WERI-Rb-1 (cell line): ENCODE results near the gene ANTXR2.

Experiments
- DNase-seq: peaks from one replicate; pipeline ENCODE4 v3.0.0-alpha.2; 2020
- H3K27ac ChIP-seq: fragments of 250-450 bp; sonication (Bioruptor Pico); 2 replicates; pipeline ENCODE4 v1.5.1; 2020; ENCODE audit warnings: mild to moderate bottlenecking, moderate library complexity
- H3K27me3 ChIP-seq: fragments of 250-450 bp; sonication (Bioruptor Pico); 2 replicates; pipeline ENCODE4 v1.5.1; 2021; ENCODE audit warnings: mild to moderate bottlenecking, low read depth, moderate library complexity; ENCODE audit not compliant: insufficient read depth, severe bottlenecking
- H3K36me3 ChIP-seq: fragments of 250-450 bp; sonication (Bioruptor Pico); 2 replicates; pipeline ENCODE4 v1.5.1; 2020; ENCODE audit warnings: mild to moderate bottlenecking, moderate library complexity
- H3K4me3 ChIP-seq: 2 replicates; pipeline ENCODE4 v1.5.1; 2011; ENCODE audit warnings: low read depth, mild to moderate bottlenecking, control low read depth, low read length
- H3K9me3 ChIP-seq: fragments of 250-450 bp; sonication (Bioruptor Pico); 2 replicates; pipeline ENCODE4 v1.5.1; 2021; ENCODE audit warnings: mild to moderate bottlenecking, moderate library complexity; ENCODE audit not compliant: severe bottlenecking
- TF ChIP-seq, protein P1 (sequence below): IDR thresholded peaks from 2 replicates; pipeline ENCODE4 v1.5.1; 2011; ENCODE audit warnings: low read depth, mild to moderate bottlenecking, control low read depth, inconsistent platforms, low read length

Gene ANTXR2

DNA sequence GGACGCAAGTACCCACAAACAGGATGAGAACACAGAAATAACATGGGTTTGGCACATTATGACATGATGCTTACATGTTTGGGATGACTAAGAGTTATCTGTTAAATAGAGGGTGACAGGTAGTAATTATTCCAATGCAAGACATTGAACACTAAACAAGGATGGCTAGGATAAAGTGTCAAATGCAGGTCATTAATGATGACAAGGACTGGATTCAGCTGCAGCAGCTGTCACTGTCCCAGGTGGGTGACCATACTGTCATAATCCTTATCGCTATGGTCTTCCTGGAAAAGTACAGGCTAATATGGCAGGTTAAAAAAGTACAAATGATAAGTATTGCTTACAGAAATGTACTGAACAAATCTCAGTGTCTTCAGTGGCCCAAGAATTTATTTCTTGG lies 123.9 kb downstream of the ANTXR2 start:
- TF ChIP-seq, protein P1, sequence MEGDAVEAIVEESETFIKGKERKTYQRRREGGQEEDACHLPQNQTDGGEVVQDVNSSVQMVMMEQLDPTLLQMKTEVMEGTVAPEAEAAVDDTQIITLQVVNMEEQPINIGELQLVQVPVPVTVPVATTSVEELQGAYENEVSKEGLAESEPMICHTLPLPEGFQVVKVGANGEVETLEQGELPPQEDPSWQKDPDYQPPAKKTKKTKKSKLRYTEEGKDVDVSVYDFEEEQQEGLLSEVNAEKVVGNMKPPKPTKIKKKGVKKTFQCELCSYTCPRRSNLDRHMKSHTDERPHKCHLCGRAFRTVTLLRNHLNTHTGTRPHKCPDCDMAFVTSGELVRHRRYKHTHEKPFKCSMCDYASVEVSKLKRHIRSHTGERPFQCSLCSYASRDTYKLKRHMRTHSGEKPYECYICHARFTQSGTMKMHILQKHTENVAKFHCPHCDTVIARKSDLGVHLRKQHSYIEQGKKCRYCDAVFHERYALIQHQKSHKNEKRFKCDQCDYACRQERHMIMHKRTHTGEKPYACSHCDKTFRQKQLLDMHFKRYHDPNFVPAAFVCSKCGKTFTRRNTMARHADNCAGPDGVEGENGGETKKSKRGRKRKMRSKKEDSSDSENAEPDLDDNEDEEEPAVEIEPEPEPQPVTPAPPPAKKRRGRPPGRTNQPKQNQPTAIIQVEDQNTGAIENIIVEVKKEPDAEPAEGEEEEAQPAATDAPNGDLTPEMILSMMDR, result no peak
- H3K36me3 ChIP-seq, result no peaks in the 10 kb centered on the region
- no peaks in the 10 kb centered on the region for H3K9me3 ChIP-seq
- peak overlapping the region; percentile 50 for H3K27ac ChIP-seq
- H3K27me3 ChIP-seq, result no peaks in the 10 kb centered on the region
- H3K4me3 ChIP-seq, result no peak overlapping the region
- DNase-seq, result peak; percentile 57

DNA sequence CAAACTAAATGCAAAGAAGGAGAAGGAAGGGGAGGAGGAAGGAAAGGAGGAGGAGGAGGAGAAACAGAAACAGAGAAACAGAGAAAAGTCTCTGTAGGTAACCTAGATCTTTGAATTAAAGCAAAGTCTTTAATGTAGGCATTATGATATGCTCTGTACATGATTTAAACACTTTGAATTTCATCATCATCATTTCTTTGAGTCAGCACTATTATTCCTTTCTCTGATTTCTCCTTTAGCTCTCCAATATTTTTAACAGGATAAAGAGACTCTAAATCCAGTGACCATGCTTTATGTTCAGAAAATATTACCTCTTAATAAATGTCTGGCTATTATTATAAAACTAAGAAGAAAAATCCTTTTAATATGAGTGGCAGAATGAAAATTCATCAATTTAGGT lies 124.3 kb downstream of the ANTXR2 start:
- no peak for DNase-seq
- Histone ChIP-seq H3K4me3 (no peak overlapping the region), H3K9me3 (no peaks in the 10 kb centered on the region), H3K27ac (peak overlapping the region; percentile 50), H3K27me3 (no peaks in the 10 kb centered on the region), H3K36me3 (no peaks in the 10 kb centered on the region)
- TF ChIP-seq, protein P1, result no peak

DNA sequence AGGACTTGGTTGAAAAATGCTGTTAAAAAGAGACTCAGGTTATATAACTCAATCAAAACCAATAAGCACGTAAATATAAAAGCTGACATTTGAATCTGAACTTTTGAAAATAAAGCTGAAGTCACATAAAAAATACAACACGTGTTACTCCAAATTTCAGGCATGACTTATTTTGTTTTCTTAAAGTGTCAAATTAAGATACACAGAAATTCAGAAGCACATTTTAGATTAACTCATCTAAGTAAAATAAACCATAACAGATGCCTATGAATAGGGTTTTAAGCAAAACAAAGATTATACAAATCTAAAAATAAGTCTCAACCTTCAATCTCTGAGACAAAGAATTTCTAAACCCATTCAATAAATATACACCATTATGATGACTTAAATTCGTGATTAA lies 124.8 kb downstream of the ANTXR2 start:
- H3K27me3 ChIP-seq, result no peaks in the 10 kb centered on the region
- no peaks in the 10 kb centered on the region for H3K36me3 ChIP-seq
- H3K9me3 ChIP-seq, result no peaks in the 10 kb centered on the region
- TF ChIP-seq, protein P1, result no peak
- no peak overlapping the region for H3K4me3 ChIP-seq
- H3K27ac ChIP-seq, result peak overlapping the region; percentile 50
- no peak for DNase-seq

DNA sequence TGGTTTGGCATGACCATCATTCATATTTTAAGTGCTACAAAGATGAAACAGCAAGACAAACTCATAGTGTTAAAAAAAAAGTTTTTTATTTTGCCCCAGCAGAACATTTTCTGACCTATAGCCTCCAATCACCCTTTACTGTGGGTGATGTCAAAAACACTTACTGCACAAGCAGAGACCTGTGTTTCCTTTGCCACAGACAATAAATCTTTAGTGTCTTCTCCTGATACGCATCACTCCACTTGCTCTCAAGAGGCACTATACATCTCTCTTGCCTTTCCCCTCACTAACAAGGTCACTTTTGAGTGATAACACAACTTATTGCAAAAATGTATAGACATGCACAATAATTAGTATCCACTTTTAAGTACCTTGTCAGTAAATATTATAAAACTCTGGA lies 125.6 kb downstream of the ANTXR2 start:
- DNase-seq, result no peak
- Histone ChIP-seq H3K27ac (peak overlapping the region; percentile 50), H3K4me3 (no peak overlapping the region), H3K27me3 (no peaks in the 10 kb centered on the region), H3K36me3 (no peaks in the 10 kb centered on the region), H3K9me3 (no peaks in the 10 kb centered on the region)
- TF ChIP-seq, protein P1, result no peak

DNA sequence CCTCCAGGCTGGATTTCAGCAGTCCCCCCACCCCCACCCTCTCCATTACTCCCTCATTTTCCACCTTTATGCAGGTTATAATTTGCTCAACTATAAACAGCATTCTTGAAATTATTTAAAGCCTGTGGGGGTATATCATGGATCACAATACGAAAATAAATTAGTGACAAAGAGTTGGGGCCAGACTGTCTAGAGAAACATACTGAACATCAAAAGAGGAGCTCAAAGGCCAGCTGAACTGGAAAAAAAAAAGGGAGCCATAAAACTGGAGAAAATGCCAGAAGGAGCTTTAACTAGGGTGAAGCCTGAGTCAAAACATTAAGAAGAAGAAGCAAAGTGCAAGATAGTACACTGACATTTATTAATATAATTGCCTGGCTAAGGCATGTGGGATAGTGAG lies 137.8 kb downstream of the ANTXR2 start:
- no peak overlapping the region for H3K4me3 ChIP-seq
- H3K27ac ChIP-seq, result no peak overlapping the region
- TF ChIP-seq, protein P1, result no peak
- no peak for DNase-seq
- no peaks in the 10 kb centered on the region for H3K36me3 ChIP-seq
- H3K9me3 ChIP-seq, result no peaks in the 10 kb centered on the region
- no peaks in the 10 kb centered on the region for H3K27me3 ChIP-seq

DNA sequence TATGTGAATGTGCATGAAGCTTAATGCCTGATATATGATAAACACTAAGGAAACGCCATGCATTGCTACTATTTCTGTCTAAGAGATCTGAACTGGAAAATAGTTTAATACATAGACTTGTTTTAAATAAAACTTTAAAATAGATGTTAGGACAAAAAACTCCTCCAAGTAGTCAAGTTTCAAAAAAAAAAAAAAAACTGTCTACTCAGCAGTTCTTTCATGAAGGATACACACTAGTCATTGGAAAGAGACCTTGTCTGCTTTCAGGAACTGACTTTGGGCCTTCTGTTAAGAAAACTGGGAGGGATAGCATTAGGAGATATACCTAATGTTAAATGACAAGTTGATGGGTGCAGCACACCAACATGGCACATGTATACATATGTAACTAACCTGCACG lies 138.4 kb downstream of the ANTXR2 start:
- no peaks in the 10 kb centered on the region for H3K27me3 ChIP-seq
- TF ChIP-seq, protein P1, result no peak
- no peaks in the 10 kb centered on the region for H3K36me3 ChIP-seq
- DNase-seq, result no peak
- H3K27ac ChIP-seq, result no peak overlapping the region
- no peaks in the 10 kb centered on the region for H3K9me3 ChIP-seq
- H3K4me3 ChIP-seq, result no peak overlapping the region
